Umbilical cord (tissue), 1 donor: ENCODE measurements around the gene OGFOD1. TPM values are rescaled to one million over a fixed set of nuclear protein-coding genes. Genes with fewer than 3 reads are reported as not detected.

ENCODE experiments used
- total RNA-seq: library from RNA; depleted of rRNA; stranded (reverse); fragments of >200 nt; gene quantifications from one replicate; pipeline ENCODE4 v1.2.3, GENCODE V29; 2014; ENCODE audit warnings: low replicate concordance; ENCODE audit not compliant: insufficient read depth

Gene OGFOD1
- total RNA-seq, 1 donor from 2014 or later: 10.6 TPM

Other genes starting within 250 kb of the OGFOD1 start
- gene AMFR, start 26.0 kb upstream of the OGFOD1 start, total RNA-seq: 199 TPM
- gene NUDT21, start 222 bp upstream of the OGFOD1 start, total RNA-seq: 68.4 TPM
- 52.7 TPM for gene BBS2, start 68.5 kb downstream of the OGFOD1 start, total RNA-seq
- not detected for gene MT4, start 113.5 kb downstream of the OGFOD1 start, total RNA-seq
- gene MT3, start 138.0 kb downstream of the OGFOD1 start, total RNA-seq: not detected
- 12.0 TPM for gene MT2A, start 157.0 kb downstream of the OGFOD1 start, total RNA-seq
- 47.4 TPM for gene MT1E, start 174.2 kb downstream of the OGFOD1 start, total RNA-seq
- gene MT1M, start 181.1 kb downstream of the OGFOD1 start, total RNA-seq: not detected
- gene MT1A, start 187.1 kb downstream of the OGFOD1 start, total RNA-seq: not detected
- gene MT1B, start 200.3 kb downstream of the OGFOD1 start, total RNA-seq: not detected
- 6.5 TPM for gene MT1F, start 206.4 kb downstream of the OGFOD1 start, total RNA-seq
- gene MT1G, start 216.5 kb downstream of the OGFOD1 start, total RNA-seq: not detected
- 13.0 TPM for gene MT1H, start 218.3 kb downstream of the OGFOD1 start, total RNA-seq
- gene MT1X, start 230.9 kb downstream of the OGFOD1 start, total RNA-seq: 2.9 TPM